Trophoblast cell (in vitro differentiated cells and primary cell): ENCODE results near the gene DCUN1D1.
A peak's percentile ranks its signal among the peaks of the same experiment; 100 is the strongest.

Experiments used
- DNase-seq, 2 donors: peaks; one replicate each; pipeline ENCODE4 v3.0.0-alpha.2; 2016
- H2AFZ ChIP-seq: 2 replicates; pipeline ENCODE4 v1.6.1; 2013; ENCODE audit warnings: low read length, moderate library complexity, mild to moderate bottlenecking; ENCODE audit not compliant: insufficient read depth, poor library complexity
- H2AK5ac ChIP-seq: 2 replicates; pipeline ENCODE4 v1.6.1; 2013; ENCODE audit warnings: mild to moderate bottlenecking, low read length
- H2BK120ac ChIP-seq: 2 replicates; pipeline ENCODE4 v1.6.1; 2013; ENCODE audit warnings: low read length, mild to moderate bottlenecking, moderate library complexity; ENCODE audit not compliant: insufficient read depth, poor library complexity
- H2BK12ac ChIP-seq: 2 replicates; pipeline ENCODE4 v1.6.1; 2013; ENCODE audit warnings: mild to moderate bottlenecking, low read length, moderate library complexity
- H2BK5ac ChIP-seq: 2 replicates; pipeline ENCODE4 v1.6.1; 2013; ENCODE audit warnings: low read length, low read depth, moderate library complexity, mild to moderate bottlenecking; ENCODE audit not compliant: poor library complexity
- H3K14ac ChIP-seq: 2 replicates; pipeline ENCODE4 v1.6.1; 2013; ENCODE audit warnings: mild to moderate bottlenecking, low read length
- H3K18ac ChIP-seq: 2 replicates; pipeline ENCODE4 v1.6.1; 2013; ENCODE audit warnings: mild to moderate bottlenecking, low read length
- H3K23ac ChIP-seq: 2 replicates; pipeline ENCODE4 v1.6.1; 2013; ENCODE audit warnings: low read length
- H3K27ac ChIP-seq: 2 replicates; pipeline ENCODE4 v1.5.1; 2013; ENCODE audit warnings: low read depth, mild to moderate bottlenecking, inconsistent platforms, low read length, moderate library complexity
- H3K27me3 ChIP-seq: 2 replicates; pipeline ENCODE4 v1.6.1; 2013; ENCODE audit warnings: inconsistent platforms, mild to moderate bottlenecking, low read length, moderate library complexity; ENCODE audit not compliant: insufficient read depth
- H3K36me3 ChIP-seq, 2 experiments: 1 replicate in 1 of 2; 2 replicates in 1 of 2; pipeline ENCODE4 v1.6.1; 2013; ENCODE audit warnings: low read length in 2 of 2, mild to moderate bottlenecking in 2 of 2, moderate library complexity in 1 of 2; ENCODE audit not compliant: insufficient read depth in 2 of 2, control insufficient read depth in 1 of 2
- H3K4ac ChIP-seq: 2 replicates; pipeline ENCODE4 v1.6.1; 2013; ENCODE audit warnings: low read depth, mild to moderate bottlenecking, low read length, moderate library complexity
- H3K4me1 ChIP-seq, 2 experiments: 1 replicate in 1 of 2; 2 replicates in 1 of 2; pipeline ENCODE4 v1.6.1; 2013; ENCODE audit warnings: low read length in 2 of 2, mild to moderate bottlenecking in 2 of 2, moderate library complexity in 1 of 2; ENCODE audit not compliant: insufficient read depth in 2 of 2, control insufficient read depth in 1 of 2
- H3K4me2 ChIP-seq: 2 replicates; pipeline ENCODE4 v1.6.1; 2013; ENCODE audit warnings: inconsistent platforms, mild to moderate bottlenecking, low read length, moderate library complexity
- H3K4me3 ChIP-seq: 2 replicates; pipeline ENCODE4 v1.5.1; 2013; ENCODE audit warnings: mild to moderate bottlenecking, low read depth, low read length, inconsistent platforms
- H3K79me1 ChIP-seq: one replicate; pipeline ENCODE4 v1.6.1; 2013; ENCODE audit warnings: low read length
- H3K79me2 ChIP-seq: 2 replicates; pipeline ENCODE4 v1.6.1; 2013; ENCODE audit warnings: low read length, mild to moderate bottlenecking; ENCODE audit not compliant: control insufficient read depth, insufficient read depth, poor library complexity
- H3K9ac ChIP-seq: 2 replicates; pipeline ENCODE4 v1.6.1; 2013; ENCODE audit warnings: mild to moderate bottlenecking, low read length
- H3K9me3 ChIP-seq: 2 replicates; pipeline ENCODE4 v1.6.1; 2013; ENCODE audit warnings: low read depth, mild to moderate bottlenecking, control low read depth, inconsistent platforms, low read length; ENCODE audit not compliant: insufficient read depth
- H4K12ac ChIP-seq: 2 replicates; pipeline ENCODE4 v1.6.1; 2013; ENCODE audit warnings: low read depth, mild to moderate bottlenecking, low read length, moderate library complexity
- H4K8ac ChIP-seq: 2 replicates; pipeline ENCODE4 v1.6.1; 2013; ENCODE audit warnings: low read depth, mild to moderate bottlenecking, low read length, moderate library complexity
- H4K91ac ChIP-seq: one replicate; pipeline ENCODE4 v1.6.1; 2013; ENCODE audit warnings: low read depth, mild to moderate bottlenecking, low read length, moderate library complexity
- WGBS: extraction: QIAGEN DNeasy Blood & Tissue Kit; methylation state at CpG from one replicate; pipeline ENCODE4 v1.1.7; 2013; ENCODE audit warnings: missing lambda C conversion rate; ENCODE audit not compliant: insufficient read length, insufficient coverage; ENCODE audit errors: extremely low coverage; 5-methylcytosine and 5-hydroxymethylcytosine counted together

DCUN1D1 gene

DNA sequence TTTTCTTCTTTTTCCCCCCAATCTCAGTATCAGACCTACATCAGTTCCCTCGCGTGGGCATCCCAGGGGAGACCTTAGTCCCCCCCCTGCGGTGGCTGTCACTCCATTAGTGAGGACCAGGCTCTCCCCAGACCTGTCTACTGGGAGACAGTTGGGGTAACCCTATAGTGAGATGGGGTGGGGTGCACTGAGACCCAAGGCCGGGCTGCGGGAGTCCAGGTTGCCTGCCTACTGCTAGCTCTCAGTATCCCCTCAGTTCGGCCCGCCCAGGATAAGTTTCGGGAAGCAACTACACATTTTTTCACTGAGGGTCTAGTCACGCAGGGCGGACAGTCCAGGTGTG lies 671 bp upstream of the DCUN1D1 start:
- H3K79me1 ChIP-seq, result peaks cover 7% of the 10 kb centered on the region
- no peak overlapping the region for H3K14ac ChIP-seq
- DNase-seq, result no peak
- H4K12ac ChIP-seq, result peak overlapping the region; percentile 21
- H4K8ac ChIP-seq, result peak overlapping the region; percentile 75
- H2BK120ac ChIP-seq, result no peak overlapping the region
- H3K23ac ChIP-seq, result no peak overlapping the region
- H3K9ac ChIP-seq, result no peak overlapping the region
- no peak overlapping the region for H3K18ac ChIP-seq
- H3K4me3 ChIP-seq, result peak overlapping the region; percentile 84
- H3K4ac ChIP-seq, result no peak overlapping the region
- H3K27ac ChIP-seq, result no peak overlapping the region
- no peak overlapping the region for H2AK5ac ChIP-seq
- H3K79me2 ChIP-seq, result peaks cover 14% of the 10 kb centered on the region
- H3K4me2 ChIP-seq, result peak overlapping the region; percentile 83
- H2AFZ ChIP-seq, result peak overlapping the region; percentile 71
- no peak overlapping the region for H2BK5ac ChIP-seq
- no peak overlapping the region for H2BK12ac ChIP-seq
- H3K9me3 ChIP-seq, result no peaks in the 10 kb centered on the region
- no peaks in the 10 kb centered on the region for H3K27me3 ChIP-seq
- WGBS, result no CpG with 5 or more reads among the region's 10 CpGs
- peaks cover 0 to 3% of the 10 kb centered on the region in 2 experiments for H3K4me1 ChIP-seq
- H4K91ac ChIP-seq, result peak overlapping the region; percentile 50
- no peaks in the 10 kb centered on the region for H3K36me3 ChIP-seq

DNA sequence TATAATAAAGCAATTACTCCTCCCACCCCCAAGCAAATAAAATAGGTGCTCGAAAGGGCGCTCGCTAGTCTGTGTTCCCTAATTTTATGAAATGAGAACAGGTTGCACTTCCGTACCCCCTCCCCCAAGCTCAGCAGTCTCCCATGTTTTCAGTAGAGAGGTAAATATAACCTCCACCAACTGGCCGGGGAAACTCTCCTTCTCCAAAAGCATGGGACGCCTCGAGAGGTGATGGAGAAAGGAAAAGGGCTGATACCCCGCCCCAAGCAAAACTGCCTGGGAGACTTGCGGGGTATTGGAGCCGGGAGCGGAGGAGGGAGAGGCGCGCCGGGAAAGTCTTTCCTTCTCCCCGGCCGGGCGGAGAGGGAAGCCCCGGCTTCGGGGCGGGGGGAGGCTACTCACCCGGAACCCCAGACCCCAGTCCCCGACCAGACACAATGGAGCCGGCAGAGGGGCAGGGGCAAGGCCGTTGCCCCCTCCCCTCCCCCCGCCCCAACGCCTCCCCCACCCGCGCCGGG lies 605 bp downstream of the DCUN1D1 start:
- Histone ChIP-seq H3K9ac (peak overlapping the region; percentile 83), H2AK5ac (no peak overlapping the region), H3K4me3 (peak overlapping the region; percentile 84), H3K23ac (no peak overlapping the region), H4K8ac (peak overlapping the region; percentile 78), H3K79me2 (peaks cover 14% of the 10 kb centered on the region), H3K36me3 (no peaks in the 10 kb centered on the region), H4K12ac (peak overlapping the region; percentile 74), H2BK120ac (no peak overlapping the region), H3K4ac (peak overlapping the region; percentile 67), H2BK12ac (no peak overlapping the region), H2AFZ (no peak overlapping the region), H3K4me2 (peak overlapping the region; percentile 91), H3K18ac (peak overlapping the region; percentile 82), H3K4me1 (peaks cover 0 to 3% of the 10 kb centered on the region in 2 experiments), H3K14ac (peak overlapping the region; percentile 14), H2BK5ac (peak overlapping the region; percentile 50), H3K79me1 (peaks cover 7% of the 10 kb centered on the region), H4K91ac (peak overlapping the region; percentile 11), H3K27me3 (no peaks in the 10 kb centered on the region), H3K9me3 (no peaks in the 10 kb centered on the region), H3K27ac (peak overlapping the region; percentile 55)
- peak; percentile 4 to 26 for DNase-seq
- no CpG with 5 or more reads among the region's 29 CpGs for WGBS

DNA sequence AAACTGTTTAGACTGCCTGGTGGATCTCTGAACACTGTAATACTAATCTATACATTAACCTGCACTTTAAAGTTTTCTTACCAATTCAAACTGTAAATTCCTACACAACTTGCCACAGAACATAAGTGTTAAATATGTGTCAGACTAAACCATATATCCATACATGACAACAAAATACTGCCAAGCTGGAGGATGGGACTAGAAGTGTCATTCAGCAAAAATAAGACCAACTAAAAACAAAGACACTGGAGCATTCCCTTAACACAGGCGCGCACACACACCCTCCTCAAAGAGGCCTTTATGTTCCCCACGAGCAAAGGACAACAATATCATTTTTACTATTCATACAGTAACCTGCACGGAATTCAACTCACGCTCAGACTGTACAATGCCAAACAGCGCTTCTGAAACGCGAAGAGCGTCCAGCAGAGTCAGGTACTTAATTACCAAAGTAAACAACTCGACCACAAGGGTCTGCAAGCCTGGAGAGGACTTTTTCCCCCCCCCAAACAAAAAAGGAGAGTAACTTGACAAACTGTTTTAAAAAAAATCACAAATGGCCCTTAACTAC lies 1.1 kb downstream of the DCUN1D1 start:
- H3K9me3 ChIP-seq, result no peaks in the 10 kb centered on the region
- no peak overlapping the region for H2AK5ac ChIP-seq
- no peaks in the 10 kb centered on the region for H3K36me3 ChIP-seq
- no peak overlapping the region for H3K18ac ChIP-seq
- no peak overlapping the region for H2AFZ ChIP-seq
- H2BK5ac ChIP-seq, result no peak overlapping the region
- H3K9ac ChIP-seq, result no peak overlapping the region
- no peak overlapping the region for H4K91ac ChIP-seq
- WGBS, result no CpG with 5 or more reads among the region's 10 CpGs
- no peak overlapping the region for H2BK12ac ChIP-seq
- no peak overlapping the region for H4K12ac ChIP-seq
- peak overlapping the region; percentile 85 for H3K4ac ChIP-seq
- H3K4me3 ChIP-seq, result no peak overlapping the region
- H3K23ac ChIP-seq, result no peak overlapping the region
- peaks cover 14% of the 10 kb centered on the region for H3K79me2 ChIP-seq
- H3K79me1 ChIP-seq, result peaks cover 7% of the 10 kb centered on the region
- H3K27ac ChIP-seq, result no peak overlapping the region
- no peak overlapping the region for H3K14ac ChIP-seq
- H3K4me1 ChIP-seq, result peaks cover 0 to 3% of the 10 kb centered on the region in 2 experiments
- H4K8ac ChIP-seq, result no peak overlapping the region
- no peak overlapping the region for H2BK120ac ChIP-seq
- DNase-seq, result peak in 1 of 2 donors; percentile 23
- H3K27me3 ChIP-seq, result no peaks in the 10 kb centered on the region
- H3K4me2 ChIP-seq, result peak overlapping the region; percentile 91

DNA sequence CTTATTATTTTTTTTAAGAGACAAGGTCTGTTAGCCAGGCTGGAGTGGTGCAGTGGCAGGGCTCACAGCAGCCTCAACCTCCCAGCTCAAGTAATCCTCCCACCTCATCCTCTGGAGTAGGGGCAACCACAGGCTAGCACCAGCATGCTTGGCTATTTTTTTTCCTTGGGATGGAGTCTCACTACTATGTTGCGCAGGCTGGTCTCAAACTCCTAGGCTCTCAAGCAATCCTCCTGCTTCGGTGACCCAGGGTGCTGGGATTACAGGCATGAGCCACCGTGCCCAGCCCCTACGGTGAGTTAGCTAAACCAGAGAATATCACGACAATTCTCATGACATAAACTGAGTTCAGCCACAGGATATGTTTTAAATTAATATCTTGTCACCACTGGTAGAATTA lies 2.0 kb downstream of the DCUN1D1 start:
- Histone ChIP-seq H2BK12ac (no peak overlapping the region), H3K14ac (no peak overlapping the region), H2BK5ac (no peak overlapping the region), H4K91ac (no peak overlapping the region), H3K9ac (no peak overlapping the region), H3K23ac (no peak overlapping the region), H3K27ac (no peak overlapping the region), H2AFZ (no peak overlapping the region), H3K27me3 (no peaks in the 10 kb centered on the region), H2BK120ac (no peak overlapping the region), H3K18ac (no peak overlapping the region), H3K79me2 (peaks cover 14% of the 10 kb centered on the region), H3K4me3 (no peak overlapping the region), H4K8ac (no peak overlapping the region), H3K4me2 (no peak overlapping the region), H3K4me1 (peaks cover 0 to 3% of the 10 kb centered on the region in 2 experiments), H4K12ac (no peak overlapping the region), H3K9me3 (no peaks in the 10 kb centered on the region), H3K79me1 (peaks cover 7% of the 10 kb centered on the region), H3K36me3 (no peaks in the 10 kb centered on the region), H3K4ac (peak overlapping the region; percentile 76), H2AK5ac (no peak overlapping the region)
- no peak for DNase-seq
- no CpG with 5 or more reads among the region's 5 CpGs for WGBS
